Mesodermal cell (in vitro differentiated cells): ENCODE data around the gene COL27A1.

Experiments used
- H3K27ac ChIP-seq: 2 replicates; pipeline ENCODE4 v1.7.0; 2013; ENCODE audit warnings: mild to moderate bottlenecking, low read depth, low read length, moderate library complexity; ENCODE audit not compliant: severe bottlenecking
- H3K36me3 ChIP-seq: 2 replicates; pipeline ENCODE4 v1.7.1; 2013; ENCODE audit warnings: mild to moderate bottlenecking, low read length, moderate library complexity; ENCODE audit not compliant: control insufficient read depth, insufficient read depth
- H3K4me1 ChIP-seq: one replicate; pipeline ENCODE4 v1.7.1; 2013; ENCODE audit warnings: mild to moderate bottlenecking, low read length; ENCODE audit not compliant: insufficient read depth, control insufficient read depth, poor library complexity, severe bottlenecking
- H3K4me3 ChIP-seq: 2 replicates; pipeline ENCODE4 v1.7.0; 2013; ENCODE audit warnings: low read length, control low read depth, mild to moderate bottlenecking; ENCODE audit not compliant: insufficient read depth, poor library complexity, severe bottlenecking; ENCODE audit errors: extremely low read depth
- H3K9me3 ChIP-seq: 2 replicates; pipeline ENCODE4 v1.7.1; 2013; ENCODE audit warnings: mild to moderate bottlenecking, low read length, moderate library complexity; ENCODE audit not compliant: control insufficient read depth
- WGBS, 2 experiments: methylation state at CpG; one replicate each; pipeline ENCODE4 v1.1.5; 2013; ENCODE audit warnings: missing lambda C conversion rate in 2 of 2; ENCODE audit not compliant: insufficient coverage in 2 of 2; 5-methylcytosine and 5-hydroxymethylcytosine counted together

The COL27A1 gene

DNA sequence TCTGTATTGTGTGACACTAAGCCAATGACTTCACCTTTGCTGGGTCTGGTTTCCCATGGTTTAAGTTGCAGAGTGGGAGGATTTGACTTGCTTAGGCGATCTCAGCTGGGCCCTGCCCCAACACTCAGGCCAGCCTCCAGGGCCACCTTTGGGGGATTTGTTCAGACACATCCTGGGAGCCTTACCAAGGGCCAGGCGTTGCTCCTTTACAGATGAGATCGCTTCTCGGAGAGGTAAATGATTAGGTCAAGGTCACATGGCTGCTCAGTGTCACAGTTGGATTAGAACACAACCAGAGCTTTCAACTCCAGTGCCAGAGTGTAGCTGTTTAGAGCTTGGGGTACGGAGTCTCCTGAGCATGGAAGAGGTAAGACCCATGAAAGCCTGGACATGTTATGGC, 57.5 kb downstream of the COL27A1 start:
- Histone ChIP-seq H3K4me1 (peaks cover 3% of the 10 kb centered on the region), H3K36me3 (peaks cover 83% of the 10 kb centered on the region), H3K27ac (no peak overlapping the region), H3K9me3 (no peaks in the 10 kb centered on the region), H3K4me3 (no peak overlapping the region)
- 92 to 95% methylated on average over 5 of the region's 5 CpGs for WGBS, 2 experiments

DNA sequence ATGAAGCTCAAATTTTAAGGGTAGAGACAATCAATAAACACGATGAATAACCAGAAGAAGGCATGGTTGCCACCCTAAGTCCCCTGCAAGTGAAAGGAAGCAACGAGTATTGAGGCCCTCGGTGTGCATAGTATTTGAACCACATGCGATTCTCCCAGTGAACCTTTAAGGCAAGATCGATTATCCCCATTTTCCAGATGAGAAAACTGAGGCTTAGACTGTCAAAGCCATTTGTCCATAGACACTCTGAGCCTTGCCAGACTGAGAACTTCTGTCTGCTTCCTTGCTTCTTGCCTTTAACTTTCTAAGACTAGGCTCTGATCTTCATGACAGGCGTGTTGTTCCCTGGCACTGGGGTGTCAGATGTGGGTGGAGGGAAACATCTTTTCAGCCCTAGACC, 58.2 kb downstream of the COL27A1 start:
- Histone ChIP-seq H3K36me3 (peaks cover 83% of the 10 kb centered on the region), H3K4me1 (peaks cover 3% of the 10 kb centered on the region), H3K9me3 (no peaks in the 10 kb centered on the region), H3K27ac (no peak overlapping the region), H3K4me3 (no peak overlapping the region)
- WGBS, 2 experiments, result 95 to 98% methylated on average over 5 to 6 of the region's 6 CpGs

DNA sequence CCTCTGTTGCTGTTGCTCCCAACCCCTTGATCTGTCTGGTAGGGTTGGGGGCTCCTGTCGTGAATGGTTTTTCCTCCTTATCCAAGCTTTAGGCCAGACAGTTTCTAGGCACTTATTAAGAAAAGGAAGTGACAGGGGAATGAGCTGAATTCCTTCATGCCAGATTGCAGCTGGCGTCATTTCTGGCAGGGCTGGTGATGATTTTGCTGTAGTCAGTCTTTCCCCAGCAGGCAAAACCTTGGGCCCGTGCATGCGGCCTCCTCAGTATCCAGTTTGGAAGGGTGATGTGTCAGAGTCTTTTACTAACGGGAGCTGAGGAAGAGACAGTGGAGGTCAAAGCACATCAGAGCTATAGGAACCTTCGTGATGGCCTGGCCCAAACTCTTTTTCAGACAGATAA, 58.8 kb downstream of the COL27A1 start:
- Histone ChIP-seq H3K9me3 (no peaks in the 10 kb centered on the region), H3K4me3 (no peak overlapping the region), H3K27ac (no peak overlapping the region), H3K36me3 (peaks cover 82% of the 10 kb centered on the region), H3K4me1 (peaks cover 6% of the 10 kb centered on the region)
- WGBS, 2 experiments, result 86 to 95% methylated on average over 5 of the region's 6 CpGs

DNA sequence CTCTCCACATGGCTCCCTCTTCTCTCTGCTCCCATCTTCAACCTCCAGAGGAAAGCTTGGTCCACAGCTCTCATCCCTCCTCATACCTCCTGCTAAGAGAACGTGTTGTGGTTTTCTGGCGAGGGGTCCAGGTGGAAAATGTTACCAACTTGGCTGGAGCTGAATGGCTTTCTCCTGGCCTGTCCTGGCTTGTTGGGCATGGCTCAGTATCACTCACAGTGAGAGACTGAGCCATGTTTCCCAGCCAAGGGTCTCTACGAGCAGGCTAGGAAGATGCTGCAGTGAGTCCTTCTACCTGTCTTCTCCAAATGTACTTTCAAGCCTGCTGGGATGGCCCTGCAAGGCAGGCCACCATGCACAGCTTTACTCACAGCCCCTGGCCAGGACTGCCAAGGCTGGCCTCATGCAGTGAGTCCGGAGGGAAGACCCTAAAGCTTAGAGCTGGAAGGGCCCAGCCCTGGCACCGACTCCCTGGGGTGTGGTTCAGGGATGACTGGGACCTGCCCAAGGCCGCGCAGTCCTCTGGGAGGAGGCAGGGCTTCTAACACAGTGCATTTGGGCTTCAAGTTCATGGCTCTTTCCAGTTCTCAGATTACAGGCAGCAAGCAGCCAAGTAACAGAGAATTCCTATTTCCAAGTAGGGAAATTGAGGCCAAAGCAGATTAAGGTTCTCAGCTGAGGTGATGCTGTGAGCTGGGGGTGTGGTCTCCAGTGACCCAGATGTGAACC, 59.5 kb downstream of the COL27A1 start:
- Histone ChIP-seq H3K27ac (no peak overlapping the region), H3K9me3 (no peaks in the 10 kb centered on the region), H3K36me3 (peaks cover 82% of the 10 kb centered on the region), H3K4me3 (no peak overlapping the region), H3K4me1 (peaks cover 13% of the 10 kb centered on the region)
- 96 to 100% methylated on average over 3 to 7 of the region's 7 CpGs for WGBS, 2 experiments

DNA sequence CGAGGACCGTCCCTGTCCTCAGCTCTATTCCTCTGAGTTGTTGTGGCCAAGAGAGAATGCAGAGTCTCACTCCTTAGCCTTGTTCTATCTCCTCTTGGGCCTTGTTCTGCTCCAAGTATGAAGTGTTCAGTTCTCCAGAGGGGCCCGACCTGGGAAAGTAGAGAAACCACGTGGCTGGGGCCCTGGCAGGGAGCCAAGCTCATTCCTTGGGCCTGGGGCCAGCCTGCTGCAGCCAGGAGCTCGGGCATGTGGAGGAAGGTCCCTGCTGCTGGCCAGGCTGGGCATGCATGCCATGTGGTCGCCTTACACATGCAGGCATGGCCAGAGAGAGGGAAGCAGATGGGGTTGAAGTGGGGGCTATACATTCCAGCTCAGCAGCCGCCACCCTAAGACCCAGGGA, 60.7 kb downstream of the COL27A1 start:
- Histone ChIP-seq H3K27ac (no peak overlapping the region), H3K4me1 (peaks cover 18% of the 10 kb centered on the region), H3K4me3 (no peak overlapping the region), H3K36me3 (peaks cover 75% of the 10 kb centered on the region), H3K9me3 (no peaks in the 10 kb centered on the region)
- 84 to 87% methylated on average over 7 of the region's 7 CpGs for WGBS, 2 experiments

DNA sequence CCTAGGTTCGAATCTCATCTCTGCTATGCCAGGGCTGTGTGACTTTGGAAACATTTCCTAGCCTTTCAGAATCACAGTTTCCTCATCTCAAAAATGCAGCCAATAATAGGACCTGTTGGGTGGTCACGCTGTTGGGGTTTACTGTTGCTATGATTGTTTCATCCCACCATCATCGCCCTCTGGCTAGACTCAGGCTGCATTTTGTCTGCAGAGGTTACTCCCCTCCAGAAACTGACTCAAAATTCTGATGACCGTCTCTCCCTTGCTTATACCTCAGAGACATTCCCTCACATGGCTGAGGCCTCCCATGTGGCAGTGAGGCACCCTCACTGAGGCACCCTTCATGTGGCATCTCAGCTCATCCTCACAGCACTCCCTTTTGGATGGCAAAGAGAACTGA, 61.6 kb downstream of the COL27A1 start:
- WGBS, 2 experiments, result 94 to 100% methylated on average over 3 to 4 of the region's 4 CpGs

DNA sequence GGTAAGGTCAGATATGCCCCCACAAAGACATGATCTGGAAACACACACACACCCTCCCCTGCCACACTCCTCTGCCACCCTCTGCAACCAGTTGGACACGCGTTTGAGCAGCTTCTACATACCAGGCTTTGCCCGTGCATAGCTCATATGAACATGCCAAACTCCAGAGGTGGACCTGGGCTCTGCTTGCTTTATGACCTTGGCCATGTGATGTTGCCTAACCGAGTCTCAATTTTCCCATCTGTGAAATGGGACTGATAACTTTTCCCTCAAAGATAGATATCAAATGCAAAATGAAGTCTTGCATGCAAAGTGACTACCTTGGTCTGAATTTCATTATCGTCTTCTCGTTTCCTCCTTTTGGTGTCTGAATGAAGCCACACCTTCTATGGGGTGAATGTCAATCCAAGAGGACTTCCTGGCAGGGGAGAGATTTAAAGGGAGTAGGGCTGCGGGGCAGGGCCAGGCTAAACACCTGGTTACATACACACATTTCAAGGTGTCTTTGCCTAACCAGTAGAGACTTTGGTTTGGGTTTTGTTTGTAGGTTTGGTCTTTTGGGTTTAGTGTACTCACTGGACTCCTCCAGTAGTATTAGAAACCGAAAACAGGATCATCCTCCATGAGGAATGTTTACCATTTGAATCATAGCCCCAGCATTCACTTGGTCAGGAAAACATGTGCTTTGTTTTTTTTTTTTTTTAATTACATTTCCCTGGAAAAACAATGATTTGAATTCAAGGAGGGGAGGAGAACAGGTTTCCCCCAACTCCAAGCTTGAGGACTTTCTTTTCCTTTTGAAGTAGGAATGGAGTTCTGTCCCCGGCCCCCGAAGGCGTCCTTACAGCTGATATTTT, 63.2 kb downstream of the COL27A1 start:
- no peak overlapping the region for H3K27ac ChIP-seq
- H3K9me3 ChIP-seq, result no peaks in the 10 kb centered on the region
- no peak overlapping the region for H3K4me3 ChIP-seq
- 89 to 98% methylated on average over 6 to 8 of the region's 11 CpGs for WGBS, 2 experiments
- H3K36me3 ChIP-seq, result peaks cover 66% of the 10 kb centered on the region
- peaks cover 28% of the 10 kb centered on the region for H3K4me1 ChIP-seq

More for the DNA sequence above, 61.6 kb downstream of the COL27A1 start:
- H3K9me3 ChIP-seq, result no peaks in the 10 kb centered on the region
- H3K27ac ChIP-seq, result no peak overlapping the region
- H3K4me3 ChIP-seq, result no peak overlapping the region
- peaks cover 20% of the 10 kb centered on the region for H3K4me1 ChIP-seq
- peaks cover 70% of the 10 kb centered on the region for H3K36me3 ChIP-seq

DNA sequence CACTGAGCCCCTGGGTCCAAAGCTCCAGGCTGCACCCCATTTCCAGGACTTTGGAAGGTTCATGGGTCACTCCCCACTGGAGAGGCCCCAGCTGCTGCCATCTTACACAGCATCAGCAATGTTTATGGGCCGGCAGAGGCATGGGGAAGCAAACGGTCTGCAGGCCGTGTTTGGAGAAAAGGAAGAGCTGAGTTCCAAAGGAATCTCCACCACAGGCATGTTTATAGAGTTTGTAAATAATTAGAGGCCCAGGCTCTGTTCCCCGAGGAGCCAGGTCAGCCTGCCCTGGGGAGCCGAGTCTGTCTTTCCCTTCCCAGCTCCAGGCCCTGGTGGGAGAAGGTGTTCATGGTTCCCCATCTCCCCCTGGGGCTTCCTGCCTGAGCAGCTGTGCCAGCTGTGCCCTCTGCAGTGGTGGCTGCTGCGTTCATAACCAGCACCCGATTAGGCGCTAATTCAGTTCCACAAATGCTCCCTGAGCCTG, 64.8 kb downstream of the COL27A1 start:
- WGBS, 2 experiments, result 84 to 86% methylated on average over 8 of the region's 8 CpGs
- Histone ChIP-seq H3K4me1 (peaks cover 41% of the 10 kb centered on the region), H3K36me3 (peaks cover 57% of the 10 kb centered on the region), H3K9me3 (no peaks in the 10 kb centered on the region), H3K27ac (peak overlapping the region; percentile 36), H3K4me3 (no peak overlapping the region)

DNA sequence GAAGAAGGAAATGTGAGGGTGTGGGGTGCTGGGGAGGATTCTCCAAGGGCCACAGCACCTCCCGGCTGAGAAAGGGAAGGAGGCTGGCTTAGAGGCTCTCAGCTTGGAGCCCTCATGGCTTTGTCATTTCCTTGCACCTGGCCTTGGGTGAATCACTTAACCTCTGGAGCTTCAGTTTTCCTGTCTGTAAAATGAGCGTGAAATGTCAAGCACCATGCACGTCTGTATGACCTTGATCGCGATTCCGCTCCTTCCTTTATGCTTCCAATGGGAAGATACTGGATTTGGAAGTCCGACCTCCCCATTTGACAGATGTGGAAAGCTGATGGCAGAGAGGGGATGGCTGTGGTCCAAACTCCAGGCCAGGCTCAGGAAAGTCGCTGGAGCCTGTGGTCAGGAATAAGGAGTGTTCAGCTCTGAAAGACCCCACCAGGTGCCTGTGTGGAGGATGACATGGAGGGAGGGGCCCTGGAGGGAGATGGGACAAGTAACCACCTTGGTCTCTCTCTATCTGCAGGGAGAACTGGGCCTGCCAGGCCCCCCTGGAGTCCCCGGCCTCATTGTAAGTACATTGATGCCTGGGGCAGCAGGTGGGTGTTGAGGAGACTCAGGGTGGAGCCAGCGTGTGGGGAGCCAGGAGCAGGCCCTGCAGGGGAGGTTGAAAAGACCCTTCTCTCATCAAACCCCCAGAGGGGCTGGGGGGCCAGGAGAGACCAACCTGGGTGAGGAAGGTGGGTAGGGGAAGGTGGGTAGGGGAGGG, 66.5 kb downstream of the COL27A1 start:
- peaks cover 56% of the 10 kb centered on the region for H3K36me3 ChIP-seq

DNA sequence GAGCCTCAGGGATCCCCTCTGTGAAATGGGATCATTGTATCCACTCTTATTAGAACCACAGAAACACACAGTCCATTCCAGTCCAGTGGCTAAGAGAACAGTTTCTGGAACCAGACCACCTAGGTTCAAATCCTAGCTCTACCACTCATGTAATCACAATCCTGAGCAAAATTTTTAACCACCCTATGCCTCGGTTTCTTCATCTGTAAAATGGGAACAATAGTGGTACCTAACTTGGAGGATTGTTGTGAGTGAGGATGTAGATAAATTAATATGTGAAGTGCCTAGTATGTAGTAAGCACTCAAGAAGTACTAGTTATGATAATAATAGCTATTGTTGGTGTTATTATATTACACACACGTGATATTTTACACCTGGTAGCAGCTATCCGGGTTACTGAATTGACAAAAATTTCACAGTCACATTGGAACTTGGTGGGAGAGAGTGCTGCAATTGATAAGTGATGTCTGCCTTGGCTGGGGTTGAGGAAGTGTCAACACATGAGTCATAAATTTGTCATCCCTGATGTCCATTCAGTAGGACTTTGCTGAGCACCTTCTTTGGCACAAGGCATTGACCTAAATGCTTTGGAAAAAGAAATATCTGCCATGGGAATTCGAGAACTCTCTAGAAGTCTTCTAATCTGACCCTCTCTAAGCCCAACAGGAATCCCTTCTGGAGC, 68.4 kb downstream of the COL27A1 start:
- H3K4me1 ChIP-seq, result peaks cover 69% of the 10 kb centered on the region
- WGBS, 2 experiments, result 57 to 60% methylated on average over 2 of the region's 4 CpGs
- peaks cover 44% of the 10 kb centered on the region for H3K36me3 ChIP-seq
- H3K27ac ChIP-seq, result peak overlapping the region; percentile 86
- no peak overlapping the region for H3K4me3 ChIP-seq
- no peaks in the 10 kb centered on the region for H3K9me3 ChIP-seq

More for the DNA sequence above, 66.5 kb downstream of the COL27A1 start:
- H3K9me3 ChIP-seq, result no peaks in the 10 kb centered on the region
- no peak overlapping the region for H3K27ac ChIP-seq
- no peak overlapping the region for H3K4me3 ChIP-seq
- 84 to 92% methylated on average over 5 to 8 of the region's 10 CpGs for WGBS, 2 experiments
- peaks cover 58% of the 10 kb centered on the region for H3K4me1 ChIP-seq
